SU-DHL-6 (cell line): ENCODE measurements around the gene GIMAP8.

Experiments used
- H2AFZ ChIP-seq: fragments of 200-600 bp; sonication (generic); 2 replicates; pipeline ENCODE4 v1.6.1; 2014; ENCODE audit warnings: low read depth, mild to moderate bottlenecking, moderate library complexity, mixed read lengths, antibody characterized with exemption, low read length; ENCODE audit not compliant: severe bottlenecking
- H3F3A ChIP-seq: fragments of 200-600 bp; shearing (Covaris generic); 2 replicates; pipeline ENCODE4 v1.6.0; 2016; ENCODE audit warnings: antibody characterized with exemption, mild to moderate bottlenecking; ENCODE audit not compliant: insufficient read depth
- H3K27ac ChIP-seq: fragments of 200-600 bp; sonication (generic); 2 replicates; pipeline ENCODE4 v1.5.1; 2016; ENCODE audit warnings: low read depth, mild to moderate bottlenecking, low read length, moderate library complexity, mixed read lengths
- H3K27me3 ChIP-seq: fragments of 200-600 bp; sonication (generic), shearing (Covaris generic); 2 replicates; pipeline ENCODE4 v1.6.0; 2014; ENCODE audit warnings: mild to moderate bottlenecking, low read length
- H3K36me3 ChIP-seq: fragments of 200-600 bp; sonication (generic); 2 replicates; pipeline ENCODE4 v1.6.1; 2014; ENCODE audit warnings: mild to moderate bottlenecking, low read length, mixed read lengths
- H3K4me2 ChIP-seq: fragments of 300-600, 200-600 bp; shearing (Covaris generic), sonication (generic); 2 replicates; pipeline ENCODE4 v1.6.0; 2014; ENCODE audit warnings: low read length, low read depth, mild to moderate bottlenecking; ENCODE audit not compliant: poor library complexity, severe bottlenecking
- H3K4me3 ChIP-seq: fragments of 200-600 bp; sonication (generic); 2 replicates; pipeline ENCODE4 v1.5.1; 2014; ENCODE audit warnings: antibody characterized with exemption, low read length, mild to moderate bottlenecking, mixed read lengths; ENCODE audit not compliant: insufficient read depth, poor library complexity, severe bottlenecking
- H3K79me2 ChIP-seq: fragments of 200-600 bp; sonication (generic); 2 replicates; pipeline ENCODE4 v1.6.1; 2014; ENCODE audit warnings: mild to moderate bottlenecking, low read length, moderate library complexity; ENCODE audit not compliant: insufficient read depth
- H3K9ac ChIP-seq: fragments of 200-600 bp; sonication (generic); 2 replicates; pipeline ENCODE4 v1.7.0; 2014; ENCODE audit warnings: mild to moderate bottlenecking, low read length
- H3K9me2 ChIP-seq: fragments of 200-600 bp; sonication (generic); replicated peaks from 2 replicates; pipeline ENCODE4 v1.6.1; 2014; ENCODE audit warnings: low read length; ENCODE audit not compliant: insufficient read depth
- H3K9me3 ChIP-seq: fragments of 200-600 bp; sonication (generic); 2 replicates; pipeline ENCODE4 v1.6.1; 2014; ENCODE audit warnings: low read length, mixed read lengths; ENCODE audit not compliant: insufficient read depth
- H4K20me1 ChIP-seq: fragments of 200-600 bp; sonication (generic); 2 replicates; pipeline ENCODE4 v1.6.1; 2014; ENCODE audit warnings: low read depth, mild to moderate bottlenecking, antibody characterized with exemption, low read length, moderate library complexity, mixed read lengths
- CTCF ChIP-seq: fragments of 200-600 bp; sonication (generic); IDR thresholded peaks from one replicate; pipeline ENCODE4 v1.5.1; 2017; ENCODE audit warnings: antibody characterized with exemption, mild to moderate bottlenecking, low read length, moderate library complexity; ENCODE audit not compliant: insufficient read depth, poor library complexity, severe bottlenecking
- EZH2phosphoT487 ChIP-seq: fragments of 200-600 bp; sonication (generic), shearing (Covaris generic); conservative IDR thresholded peaks from 2 replicates; pipeline ENCODE4 v1.6.1; 2018; ENCODE audit warnings: mild to moderate bottlenecking, antibody characterized with exemption, low read length, moderate library complexity, mixed read lengths

Gene GIMAP8

DNA sequence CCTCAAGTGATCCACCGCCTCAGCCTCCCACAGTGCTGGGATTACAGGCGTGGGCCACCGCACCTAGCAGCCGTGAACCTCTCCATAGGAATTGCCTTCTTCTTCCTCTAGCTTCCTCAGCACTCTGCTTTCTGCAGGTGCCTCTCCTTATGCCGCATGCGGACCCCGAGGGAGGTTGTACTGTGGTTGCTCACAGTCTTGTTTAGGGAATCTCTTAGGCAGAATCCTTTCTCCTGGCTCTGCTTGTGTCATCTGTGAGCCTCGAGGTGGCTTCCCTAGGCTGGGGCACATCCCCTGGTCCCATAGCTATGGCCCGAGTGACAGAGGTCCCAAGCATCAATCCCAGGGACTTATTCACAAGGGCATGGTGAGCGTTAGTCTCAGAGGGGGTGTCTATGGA is 33.2 kb upstream of the GIMAP8 start:
- Histone ChIP-seq H3K9me3 (no peaks in the 10 kb centered on the region), H3K4me3 (no peak overlapping the region), H2AFZ (no peak overlapping the region), H3K27ac (no peak overlapping the region), H3F3A (no peaks in the 10 kb centered on the region), H3K4me2 (no peak overlapping the region), H3K9ac (no peak overlapping the region), H3K27me3 (no peaks in the 10 kb centered on the region), H4K20me1 (no peaks in the 10 kb centered on the region), H3K79me2 (no peaks in the 10 kb centered on the region), H3K36me3 (no peaks in the 10 kb centered on the region), H3K9me2 (no peaks in the 10 kb centered on the region)
- TF ChIP-seq CTCF (no peak), EZH2phosphoT487 (no peak)

DNA sequence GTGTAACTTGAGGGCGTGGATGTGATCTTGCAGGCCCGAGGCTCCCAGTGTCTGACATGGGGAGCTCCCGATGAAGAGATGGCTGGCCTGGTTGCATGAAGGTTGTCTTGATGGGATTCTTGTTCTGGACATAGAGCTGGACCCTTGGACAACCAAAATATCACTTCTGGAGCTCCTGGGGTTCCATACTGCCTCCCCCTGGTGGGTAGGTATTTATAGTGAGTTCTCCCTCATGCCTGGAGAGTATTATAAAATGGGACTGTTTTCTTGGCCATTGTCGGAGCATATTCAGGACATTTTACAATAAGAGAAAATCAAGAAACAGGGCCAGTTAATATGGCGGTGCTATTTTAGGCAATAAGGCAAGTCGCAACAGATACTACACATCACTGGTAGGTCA is 32.6 kb upstream of the GIMAP8 start:
- Histone ChIP-seq H3K9me3 (no peaks in the 10 kb centered on the region), H2AFZ (no peak overlapping the region), H3K4me3 (no peak overlapping the region), H3K9me2 (no peaks in the 10 kb centered on the region), H3K79me2 (no peaks in the 10 kb centered on the region), H3K36me3 (no peaks in the 10 kb centered on the region), H3K27ac (no peak overlapping the region), H4K20me1 (no peaks in the 10 kb centered on the region), H3K9ac (no peak overlapping the region), H3K4me2 (no peak overlapping the region), H3K27me3 (no peaks in the 10 kb centered on the region), H3F3A (no peaks in the 10 kb centered on the region)
- no peak for TF ChIP-seq EZH2phosphoT487
- no peak for TF ChIP-seq CTCF

GRCh38 chr7:150420242-150420641 is 30.2 kb upstream of the GIMAP8 start:
- no peaks in the 10 kb centered on the region for H3F3A ChIP-seq
- H3K9ac ChIP-seq: no peak overlapping the region
- H3K4me2 ChIP-seq: no peak overlapping the region
- H3K36me3 ChIP-seq: no peaks in the 10 kb centered on the region
- TF ChIP-seq EZH2phosphoT487 (no peak), CTCF (no peak)
- no peak overlapping the region for H2AFZ ChIP-seq
- H3K9me2 ChIP-seq: no peaks in the 10 kb centered on the region
- no peaks in the 10 kb centered on the region for H3K9me3 ChIP-seq
- no peak overlapping the region for H3K27ac ChIP-seq
- no peaks in the 10 kb centered on the region for H3K27me3 ChIP-seq
- no peaks in the 10 kb centered on the region for H3K79me2 ChIP-seq
- no peak overlapping the region for H3K4me3 ChIP-seq
- H4K20me1 ChIP-seq: no peaks in the 10 kb centered on the region
